Fibroblast of upper back skin (primary cell): ENCODE results near the gene ACSM4.
"Not testable (repeated sequence)": the region's sequence is repeated elsewhere in the genome, so short reads cannot be mapped to it uniquely, and the experiment has no call there.

Source experiments
- DNase-seq: peaks from one replicate; pipeline ENCODE4 v3.0.0-alpha.2; 2013

The ACSM4 gene, protein sequence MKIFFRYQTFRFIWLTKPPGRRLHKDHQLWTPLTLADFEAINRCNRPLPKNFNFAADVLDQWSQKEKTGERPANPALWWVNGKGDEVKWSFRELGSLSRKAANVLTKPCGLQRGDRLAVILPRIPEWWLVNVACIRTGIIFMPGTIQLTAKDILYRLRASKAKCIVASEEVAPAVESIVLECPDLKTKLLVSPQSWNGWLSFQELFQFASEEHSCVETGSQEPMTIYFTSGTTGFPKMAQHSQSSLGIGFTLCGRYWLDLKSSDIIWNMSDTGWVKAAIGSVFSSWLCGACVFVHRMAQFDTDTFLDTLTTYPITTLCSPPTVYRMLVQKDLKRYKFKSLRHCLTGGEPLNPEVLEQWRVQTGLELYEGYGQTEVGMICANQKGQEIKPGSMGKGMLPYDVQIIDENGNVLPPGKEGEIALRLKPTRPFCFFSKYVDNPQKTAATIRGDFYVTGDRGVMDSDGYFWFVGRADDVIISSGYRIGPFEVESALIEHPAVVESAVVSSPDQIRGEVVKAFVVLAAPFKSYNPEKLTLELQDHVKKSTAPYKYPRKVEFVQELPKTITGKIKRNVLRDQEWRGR

DNA sequence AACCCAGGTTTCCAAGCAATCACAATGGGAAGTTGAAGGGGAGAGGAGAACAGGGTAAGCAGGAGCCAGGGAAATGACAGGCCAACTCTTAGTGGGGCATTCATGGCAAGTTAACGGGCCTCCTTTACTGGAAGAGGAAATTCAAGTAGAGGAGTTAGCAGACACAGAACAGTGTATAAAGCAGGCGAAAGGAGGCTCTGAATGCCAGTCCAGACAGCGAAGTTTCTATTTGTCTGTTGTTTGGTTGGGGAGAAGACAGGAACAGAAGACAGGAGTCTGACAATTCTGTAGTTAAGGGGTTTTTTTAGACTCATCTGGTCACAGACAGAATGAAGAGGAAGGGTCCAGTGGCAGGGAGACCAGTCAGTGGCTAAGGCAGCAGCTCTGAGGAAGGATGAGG lies at the start of gene ACSM4:
ACSM4 (plus strand) TSS at position 301 of the 400 bp plus-strand sequence. CDS start 260 bp downstream, outside the sequence.
- DNase-seq: no peak

DNA sequence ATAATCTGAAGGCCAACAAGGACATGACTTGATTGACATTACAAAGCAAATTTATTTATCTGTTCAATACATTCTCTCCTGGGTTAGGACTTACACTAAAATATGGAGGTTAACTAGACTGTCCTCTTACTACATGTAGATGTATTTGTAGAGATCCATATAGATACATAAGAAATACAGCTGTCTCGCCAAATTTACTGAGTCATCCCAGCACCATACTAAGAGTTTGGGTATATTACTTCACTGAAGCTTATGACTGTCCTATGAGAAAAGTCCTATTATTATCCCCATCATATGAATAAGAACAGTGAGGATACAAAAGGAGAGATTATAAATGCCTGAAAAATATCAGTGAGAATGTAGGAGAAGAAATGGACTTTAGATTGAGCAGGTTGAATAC lies 44.8 kb upstream of the ACSM4 start:
- no peak for DNase-seq

DNA sequence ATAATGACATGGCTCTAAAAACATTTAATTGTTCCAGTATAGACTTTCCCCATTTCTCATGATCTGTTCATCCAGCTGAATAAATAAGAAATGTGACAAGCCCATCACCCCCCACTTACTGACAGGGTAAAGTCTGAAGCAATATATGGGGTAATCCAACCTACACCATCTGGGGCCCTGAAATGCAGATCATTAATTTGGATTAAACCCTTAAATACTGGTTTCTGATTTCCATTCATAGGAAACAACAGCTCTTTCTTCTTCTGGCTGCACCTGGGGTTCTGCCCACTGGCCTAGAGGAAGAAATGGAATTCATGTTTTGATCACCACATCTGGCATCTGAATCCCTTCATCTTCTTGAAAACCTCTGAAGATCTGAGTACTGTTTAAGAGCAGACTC lies 39.3 kb upstream of the ACSM4 start:
- DNase-seq: no peak

DNA sequence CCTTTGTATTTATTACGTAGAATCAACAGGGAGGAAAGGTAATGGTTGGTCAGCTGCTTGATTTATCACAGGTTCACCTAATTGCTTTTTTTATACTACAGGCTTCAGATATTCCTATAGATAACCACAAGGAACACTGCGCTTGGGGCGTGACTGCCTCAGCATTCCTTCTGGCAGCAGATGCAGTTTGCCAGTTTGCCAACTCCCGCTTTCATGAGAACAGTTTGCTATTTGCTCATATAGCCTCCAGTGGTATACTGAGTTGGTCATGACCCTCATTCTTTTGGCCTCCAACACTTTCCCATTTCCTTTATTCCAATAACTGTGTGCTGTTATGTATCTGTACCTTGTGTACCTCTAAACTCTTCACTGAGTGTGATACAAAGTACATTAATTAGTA lies 38.6 kb upstream of the ACSM4 start:
- DNase-seq: no peak

DNA sequence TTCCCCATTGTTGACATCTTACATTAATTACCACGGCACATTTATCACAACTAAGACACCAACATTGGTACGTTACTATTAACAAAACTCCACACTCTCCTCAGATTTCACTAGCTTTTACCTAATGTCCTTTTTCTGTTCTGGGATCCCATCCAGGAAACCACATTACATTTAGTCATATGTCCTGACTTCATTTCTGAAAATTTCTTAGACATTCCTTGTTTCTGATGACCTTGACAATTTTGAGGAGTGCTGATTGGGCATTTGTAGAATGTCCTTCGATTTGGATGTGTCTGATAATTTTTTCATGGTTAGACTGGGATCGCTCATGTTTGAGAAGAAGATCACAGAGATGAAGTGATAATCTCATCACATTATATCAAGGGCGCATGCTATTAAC lies 34.6 kb upstream of the ACSM4 start:
- peak; percentile 11 for DNase-seq

DNA sequence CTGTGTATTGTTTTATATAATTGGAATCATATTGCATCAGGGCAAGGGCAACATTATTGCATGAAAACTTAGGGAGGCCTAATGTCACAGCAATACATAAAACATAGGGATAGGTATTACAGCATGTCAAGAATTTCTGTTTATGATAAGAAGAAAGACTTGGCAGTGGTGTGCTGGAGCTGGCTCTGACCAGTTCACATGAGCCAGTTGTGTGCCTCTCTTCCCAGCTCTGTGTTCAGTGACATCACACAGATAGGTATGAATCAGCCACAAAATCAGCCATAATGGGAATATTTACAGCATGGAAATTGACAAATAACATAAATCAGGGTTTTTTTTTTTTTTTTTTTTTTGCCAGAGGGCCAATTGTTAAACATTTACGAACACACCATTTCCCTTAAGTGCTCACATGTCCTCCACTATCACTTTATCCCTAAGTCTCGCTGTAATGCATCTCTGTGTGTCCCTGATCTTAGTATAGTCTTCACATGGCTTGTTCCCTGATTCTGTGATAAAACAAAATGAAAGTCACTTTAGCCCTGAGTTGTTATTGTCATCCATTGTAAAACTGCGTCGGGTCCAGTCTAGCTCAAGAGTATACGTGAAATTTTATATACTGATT lies 31.9 kb upstream of the ACSM4 start:
- DNase-seq: peak; percentile 6

DNA sequence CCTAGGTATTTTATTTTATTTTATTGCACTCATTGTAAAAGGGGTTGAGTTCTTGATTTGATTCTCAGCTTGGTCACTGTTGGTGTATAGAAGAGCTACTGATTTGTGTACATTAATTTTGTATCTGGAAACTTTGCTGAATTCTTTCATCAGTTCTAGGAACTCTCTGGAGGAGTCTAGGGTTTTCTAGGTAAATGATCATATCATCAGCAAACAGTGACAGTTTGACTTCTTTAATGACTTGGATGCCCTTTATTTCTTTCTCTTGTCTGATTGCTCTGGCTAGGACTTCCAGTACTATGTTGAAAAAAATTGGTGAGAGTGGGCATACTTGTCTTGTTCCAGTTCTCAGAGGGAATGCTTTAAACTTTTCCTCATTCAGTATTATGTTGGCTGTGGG lies 28.4 kb upstream of the ACSM4 start:
- DNase-seq: not testable (repeated sequence)

DNA sequence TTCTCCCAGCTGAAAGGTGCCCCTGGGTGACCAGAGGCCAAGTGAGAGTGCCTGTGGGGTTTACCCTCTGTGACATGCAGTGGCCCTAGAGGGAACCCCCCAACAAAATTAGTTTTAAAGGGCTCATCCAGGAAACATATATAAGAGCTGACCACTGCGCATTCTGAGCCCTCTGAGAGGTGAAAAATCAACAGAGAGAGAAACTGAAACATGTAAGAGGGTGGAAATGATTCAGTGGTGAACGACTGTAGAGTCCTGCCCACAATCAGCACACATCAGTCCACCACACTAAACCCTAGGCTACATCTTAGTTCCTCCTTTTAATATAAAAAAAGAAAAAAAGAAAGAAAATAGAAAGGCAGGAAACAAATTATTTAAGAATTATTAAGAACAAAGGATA lies 21.0 kb upstream of the ACSM4 start:
- DNase-seq: no peak

DNA sequence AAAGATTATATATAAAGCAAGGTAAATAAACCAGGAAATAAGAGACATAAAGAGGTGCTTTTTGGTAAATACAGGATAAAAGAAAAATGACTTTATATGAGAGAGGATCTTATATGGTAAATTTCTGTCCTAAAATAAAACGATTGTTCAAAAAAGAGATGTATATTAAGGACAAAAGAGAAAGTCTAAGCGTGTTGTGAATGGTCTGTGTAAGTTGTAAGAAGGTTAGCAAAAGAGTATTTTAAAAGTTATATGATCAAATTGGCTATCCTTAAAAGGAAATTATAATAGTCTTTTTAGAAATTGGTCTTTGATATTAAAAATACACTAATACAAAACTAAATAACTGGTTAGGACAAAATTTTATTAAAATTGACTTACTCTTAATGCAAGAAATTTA lies 14.1 kb upstream of the ACSM4 start:
- no peak for DNase-seq

DNA sequence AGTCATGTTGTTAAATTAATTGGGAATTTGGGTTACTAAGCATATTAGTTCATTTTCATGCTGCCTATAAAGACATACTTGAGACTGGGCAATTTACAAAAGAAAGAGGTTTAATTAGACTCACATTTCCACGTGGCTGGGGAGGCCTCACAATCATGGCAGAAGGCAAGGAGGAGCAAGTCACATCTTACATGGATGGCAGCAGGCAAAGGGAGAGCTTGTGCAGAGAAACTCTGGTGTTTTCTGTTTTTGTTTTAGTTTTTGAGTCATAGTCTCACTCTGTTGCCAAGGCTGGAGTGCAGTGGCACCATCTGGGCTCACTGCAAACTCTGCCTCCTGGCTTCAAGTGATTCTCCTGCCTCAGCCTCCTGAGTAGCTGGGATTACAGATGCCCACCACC lies 13.3 kb upstream of the ACSM4 start:
- DNase-seq: not testable (repeated sequence)

DNA sequence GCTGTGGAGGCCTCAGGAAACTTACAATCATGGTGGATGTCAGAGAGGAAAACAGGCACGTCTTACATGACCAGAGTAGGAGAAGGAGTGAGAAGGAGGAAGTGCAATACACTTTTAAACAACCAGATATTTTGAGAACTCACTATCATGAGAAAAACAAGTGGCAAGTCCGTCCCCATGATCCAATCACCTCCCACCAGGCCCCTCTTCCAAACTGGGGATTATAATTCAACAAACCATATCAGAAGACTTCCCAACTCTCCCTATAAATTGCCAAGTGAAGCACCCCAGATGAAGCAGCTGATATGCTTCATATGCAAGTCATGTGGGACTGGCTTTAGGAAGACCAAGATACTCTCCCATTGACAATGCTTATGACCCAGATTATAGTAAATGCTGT lies 11.6 kb upstream of the ACSM4 start:
- no peak for DNase-seq

DNA sequence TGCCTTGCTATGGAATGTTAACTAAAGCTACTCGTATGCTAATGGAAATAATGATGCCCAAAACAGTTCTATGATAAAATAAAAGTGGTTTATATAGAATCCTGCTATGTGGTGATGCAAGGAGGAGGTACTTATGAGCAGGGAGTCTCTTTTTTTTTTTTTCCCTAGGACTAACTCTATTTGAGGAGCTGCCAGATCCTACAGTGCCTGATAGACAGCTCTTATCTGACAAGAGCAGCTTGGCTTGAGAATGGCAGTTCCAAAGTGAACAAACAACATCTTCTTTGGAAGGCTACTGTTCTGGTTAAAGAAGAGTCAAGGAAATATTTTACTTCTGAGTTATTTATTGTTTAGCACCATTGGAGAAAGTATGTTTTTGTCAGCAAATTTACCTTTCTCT lies 10.2 kb upstream of the ACSM4 start:
- DNase-seq: no peak

DNA sequence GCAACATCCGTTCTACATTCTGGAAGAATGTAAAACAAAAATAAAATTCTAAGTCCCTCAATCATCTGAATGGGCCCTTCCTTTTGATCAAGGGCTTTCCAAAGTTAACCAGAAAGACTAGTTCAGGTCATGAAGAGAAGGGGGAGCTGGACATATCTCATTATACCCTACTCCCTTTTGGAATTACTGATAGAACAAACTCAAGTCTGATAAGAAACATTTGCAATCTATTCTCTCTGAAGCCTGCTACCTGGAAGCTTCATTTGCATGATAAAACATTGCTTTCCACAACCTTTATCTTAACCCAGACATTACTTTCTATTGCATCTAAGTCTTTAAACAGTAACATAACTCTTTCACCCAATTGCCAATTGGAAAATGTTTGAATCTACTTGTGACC lies 8.3 kb upstream of the ACSM4 start:
- no peak for DNase-seq

DNA sequence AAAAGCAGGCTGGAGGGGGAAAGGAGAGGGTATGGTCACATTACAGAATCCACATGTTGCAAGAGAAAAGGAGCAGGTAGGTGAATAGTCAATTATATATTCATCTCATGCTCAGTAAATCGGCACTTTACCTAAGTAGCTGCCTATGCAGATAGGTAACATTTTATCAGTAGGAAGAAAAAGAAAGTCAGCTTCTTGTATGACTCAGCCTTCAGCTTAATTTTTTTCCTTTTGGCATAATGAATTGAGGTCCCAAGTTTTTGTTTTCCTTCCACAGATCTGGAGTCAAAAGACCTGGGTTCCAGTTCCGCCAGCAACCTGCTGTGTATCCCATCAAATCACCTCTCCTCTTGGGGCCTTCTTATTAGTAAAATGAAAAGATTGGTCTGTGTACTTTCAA lies 6.0 kb upstream of the ACSM4 start:
- DNase-seq: no peak

DNA sequence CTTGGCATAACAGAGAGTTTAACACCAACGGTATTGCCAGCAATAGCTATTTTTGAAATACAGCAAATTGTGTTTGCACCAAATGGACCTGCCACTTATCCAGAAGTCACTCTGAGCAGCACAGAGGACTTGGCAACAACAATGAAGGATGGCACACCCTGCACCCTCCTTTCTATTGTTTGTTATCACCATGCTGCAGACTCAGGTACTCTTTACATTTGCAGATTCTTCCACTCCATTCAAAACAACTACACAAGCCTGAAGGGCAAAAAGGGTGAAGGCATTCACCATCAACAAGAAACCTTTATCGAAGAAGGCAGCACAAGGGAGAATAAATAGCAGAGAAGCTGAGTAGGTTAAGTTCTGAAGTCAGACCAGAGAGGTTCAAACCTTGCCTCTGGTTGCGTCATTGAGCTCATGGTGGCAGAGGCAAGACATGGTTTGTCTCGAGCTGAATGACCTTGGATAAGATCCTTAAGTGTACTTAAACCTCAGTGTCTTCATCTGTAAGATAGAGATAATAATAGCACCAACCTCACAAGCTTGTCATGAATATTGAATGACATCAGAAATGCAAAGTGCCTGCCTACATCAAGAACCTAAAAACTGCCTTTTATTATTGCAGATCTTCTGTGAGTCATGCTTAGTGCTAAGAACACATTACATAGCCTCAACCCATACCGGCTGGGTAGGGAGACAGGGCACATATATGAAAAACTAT lies 1.4 kb upstream of the ACSM4 start:
- DNase-seq: no peak

DNA sequence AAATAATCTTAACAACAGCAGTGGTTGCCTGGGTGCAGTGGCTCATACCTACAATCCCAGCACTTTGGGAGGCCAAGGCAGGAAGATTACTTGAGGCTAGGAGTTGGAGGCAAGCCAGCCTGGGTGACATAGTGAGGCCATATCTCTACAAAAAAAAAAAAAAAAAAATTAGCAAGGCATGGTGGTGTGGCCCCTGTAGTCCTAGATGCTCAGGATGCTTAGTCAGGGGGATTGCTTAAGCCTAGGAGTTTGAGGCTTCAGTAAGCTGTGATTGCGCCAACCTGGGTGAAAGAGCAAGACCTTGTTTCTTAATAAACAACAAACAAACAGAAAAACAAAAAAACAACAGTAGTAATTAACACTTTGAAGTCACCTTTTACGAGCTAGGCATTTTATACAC lies 642 bp upstream of the ACSM4 start:
- no peak for DNase-seq

DNA sequence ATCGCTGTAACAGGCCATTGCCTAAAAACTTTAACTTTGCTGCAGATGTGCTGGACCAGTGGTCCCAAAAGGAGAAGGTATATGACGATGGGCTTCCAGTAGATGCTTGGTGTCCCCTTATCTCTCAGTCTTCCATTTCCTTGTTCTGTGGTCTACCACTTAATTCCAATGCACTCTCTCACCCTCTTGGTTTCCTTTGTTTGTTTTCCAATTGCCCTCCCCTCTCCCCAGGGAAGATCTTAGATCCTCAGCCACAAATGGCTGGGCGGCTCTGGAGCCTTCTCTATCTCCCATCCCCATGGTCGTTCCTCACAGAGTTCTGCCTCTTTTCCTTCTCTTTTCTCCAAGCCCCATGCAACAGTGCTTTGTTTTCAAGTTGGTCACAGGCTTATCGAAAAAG lies 584 bp downstream of the ACSM4 start:
- DNase-seq: no peak

DNA sequence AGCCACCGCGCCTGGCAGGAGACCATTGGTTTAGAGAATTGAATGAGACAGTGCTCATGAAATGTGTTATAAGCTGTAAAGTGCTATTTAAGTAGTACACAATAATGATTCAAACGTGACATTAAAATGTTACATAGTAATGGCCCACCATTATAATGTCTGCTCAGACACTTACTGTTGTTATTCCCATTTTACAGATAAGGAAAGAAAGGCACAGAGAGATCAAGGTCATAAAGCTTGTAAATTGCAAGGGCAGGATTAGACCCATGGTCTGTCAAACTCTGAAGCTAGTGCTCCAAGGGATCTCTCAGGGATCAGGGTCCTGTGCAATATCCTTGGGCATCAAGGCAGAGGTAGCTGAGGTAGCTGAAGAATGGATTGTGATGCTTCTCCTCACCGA lies 6.2 kb downstream of the ACSM4 start:
- no peak for DNase-seq

DNA sequence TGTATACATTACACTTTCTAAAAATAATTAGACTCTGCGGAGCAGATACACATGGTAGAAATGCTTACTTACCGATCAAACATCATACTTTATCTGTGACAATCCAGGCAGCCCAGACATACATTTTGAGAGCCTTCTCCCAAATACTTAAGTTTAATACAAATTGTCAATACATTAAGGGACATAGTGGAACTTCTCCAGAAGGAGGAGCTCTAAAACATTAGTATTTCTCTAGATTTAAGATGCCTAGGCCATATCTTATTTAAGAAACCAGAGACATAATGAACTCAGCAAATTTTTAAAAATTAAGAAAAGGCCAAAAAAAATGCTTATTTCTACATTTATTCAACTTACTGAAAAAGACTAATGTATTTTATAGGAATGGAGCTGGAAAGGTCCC lies 16.1 kb downstream of the ACSM4 start:
- peak; percentile 6 for DNase-seq

DNA sequence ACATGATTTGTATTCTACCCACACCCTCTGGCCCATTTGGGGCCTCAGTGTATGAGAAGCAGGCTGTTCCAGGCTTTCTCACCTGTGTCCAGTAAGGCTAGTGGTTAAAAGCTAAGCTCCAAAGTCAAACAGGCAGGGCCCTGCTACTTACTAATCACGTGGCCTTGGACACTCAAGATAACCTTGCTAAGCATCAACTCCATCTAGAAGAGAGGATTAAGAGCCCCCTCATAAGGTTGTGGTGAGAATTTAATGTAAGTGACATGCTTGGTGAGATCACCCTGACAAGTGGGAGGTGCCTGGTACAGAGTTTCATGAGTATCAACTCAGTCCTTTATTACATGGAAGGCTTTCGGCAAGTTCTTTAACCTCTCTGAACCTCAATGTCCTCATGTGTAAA lies 17.8 kb downstream of the ACSM4 start:
- no peak for DNase-seq

DNA sequence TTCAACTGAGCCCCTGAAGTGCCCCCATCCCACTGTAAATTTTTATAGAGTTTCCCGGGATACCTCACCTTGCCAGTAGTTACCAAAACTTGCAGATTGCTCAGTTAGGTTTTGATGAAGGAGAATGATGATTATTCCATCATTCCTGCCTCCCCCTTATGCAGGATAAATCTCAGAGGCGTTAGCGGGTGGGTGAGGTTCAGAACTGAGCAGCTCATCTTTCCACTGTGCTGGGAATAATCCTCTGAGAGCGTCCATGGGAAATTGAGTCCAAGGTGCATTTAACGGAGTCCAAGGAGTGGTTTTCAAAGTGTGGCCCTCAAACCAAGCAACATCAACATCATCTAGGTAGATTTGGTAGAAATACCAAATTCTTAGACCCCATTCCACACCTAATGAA lies 18.7 kb downstream of the ACSM4 start:
- no peak for DNase-seq

DNA sequence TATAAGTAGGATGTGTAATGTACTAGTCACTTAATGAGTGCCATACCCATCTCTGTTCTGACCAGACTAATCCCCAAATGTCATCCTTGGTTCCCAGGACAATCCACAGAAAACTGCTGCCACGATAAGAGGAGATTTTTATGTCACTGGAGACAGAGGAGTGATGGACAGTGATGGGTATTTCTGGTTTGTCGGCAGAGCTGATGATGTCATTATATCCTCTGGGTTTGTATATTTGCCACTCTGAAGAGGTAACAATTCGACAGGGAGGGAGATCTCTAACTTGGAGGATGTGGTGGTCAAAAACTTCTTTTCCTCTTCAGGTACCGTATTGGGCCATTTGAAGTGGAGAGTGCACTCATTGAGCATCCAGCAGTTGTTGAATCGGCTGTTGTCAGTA lies 20.3 kb downstream of the ACSM4 start:
- no peak for DNase-seq

DNA sequence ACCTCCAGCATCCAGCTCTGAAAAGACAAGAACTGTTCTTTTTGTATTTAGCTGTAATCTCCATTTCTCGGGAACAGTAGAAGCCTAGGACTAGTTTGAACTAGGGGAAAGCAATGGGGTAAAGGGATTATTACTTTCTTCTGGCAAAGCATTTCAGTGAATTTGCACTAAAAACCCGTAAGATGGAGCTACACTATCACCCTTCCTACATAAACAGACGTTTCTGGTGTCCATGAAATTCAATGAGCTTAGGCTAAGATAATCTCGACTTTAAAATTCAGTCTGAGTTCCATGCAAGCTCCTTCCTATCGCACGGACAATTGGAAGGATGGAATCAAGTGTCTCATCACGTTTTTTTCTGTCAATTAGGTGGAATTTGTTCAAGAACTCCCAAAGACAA lies 24.0 kb downstream of the ACSM4 start:
- no peak for DNase-seq

DNA sequence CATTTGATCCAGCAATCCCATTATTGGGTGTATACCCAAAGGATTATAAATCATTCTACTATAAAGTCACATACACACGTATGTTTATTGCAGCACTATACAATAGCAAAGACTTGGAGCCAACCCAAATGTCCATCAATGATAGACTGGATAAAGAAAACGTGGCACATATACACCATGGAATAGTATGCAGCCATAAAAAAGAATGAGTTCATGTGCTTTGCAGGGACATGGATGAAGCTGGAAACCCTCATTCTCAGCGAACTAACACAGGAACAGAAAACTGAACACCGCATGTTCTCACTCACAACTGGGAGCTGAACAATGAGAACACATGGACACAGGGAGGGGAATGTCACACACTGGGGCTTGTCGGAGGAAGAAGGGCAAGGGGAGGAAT lies 33.9 kb downstream of the ACSM4 start:
- not testable (repeated sequence) for DNase-seq
